Ectodermal cell (in vitro differentiated cells): ENCODE data around the gene DNA2.

ENCODE experiments used
- H3K27ac ChIP-seq: 2 replicates; pipeline ENCODE4 v1.7.0; 2013; ENCODE audit warnings: mild to moderate bottlenecking, low read depth, low read length; ENCODE audit not compliant: insufficient read depth, poor library complexity, severe bottlenecking
- H3K27me3 ChIP-seq: 2 replicates; pipeline ENCODE4 v1.7.0; 2013; ENCODE audit warnings: mild to moderate bottlenecking, low read length; ENCODE audit not compliant: insufficient read depth, control insufficient read depth, poor library complexity, severe bottlenecking
- H3K36me3 ChIP-seq: one replicate; pipeline ENCODE4 v1.7.0; 2013; ENCODE audit warnings: low read length; ENCODE audit not compliant: control insufficient read depth, insufficient read depth
- H3K4me1 ChIP-seq: one replicate; pipeline ENCODE4 v1.7.0; 2013; ENCODE audit warnings: low read length; ENCODE audit not compliant: control insufficient read depth, insufficient read depth
- H3K4me3 ChIP-seq: 2 replicates; pipeline ENCODE4 v1.7.0; 2013; ENCODE audit warnings: low read depth, low read length, control low read depth; ENCODE audit not compliant: insufficient read depth
- H3K9me3 ChIP-seq: 2 replicates; pipeline ENCODE4 v1.7.0; 2013; ENCODE audit warnings: mild to moderate bottlenecking, low read length, moderate library complexity; ENCODE audit not compliant: control insufficient read depth
- WGBS, 2 experiments: methylation state at CpG; one replicate each; pipeline ENCODE4 v1.1.7; 2013; ENCODE audit warnings: missing lambda C conversion rate in 2 of 2; 5-methylcytosine and 5-hydroxymethylcytosine counted together

The DNA2 gene

DNA sequence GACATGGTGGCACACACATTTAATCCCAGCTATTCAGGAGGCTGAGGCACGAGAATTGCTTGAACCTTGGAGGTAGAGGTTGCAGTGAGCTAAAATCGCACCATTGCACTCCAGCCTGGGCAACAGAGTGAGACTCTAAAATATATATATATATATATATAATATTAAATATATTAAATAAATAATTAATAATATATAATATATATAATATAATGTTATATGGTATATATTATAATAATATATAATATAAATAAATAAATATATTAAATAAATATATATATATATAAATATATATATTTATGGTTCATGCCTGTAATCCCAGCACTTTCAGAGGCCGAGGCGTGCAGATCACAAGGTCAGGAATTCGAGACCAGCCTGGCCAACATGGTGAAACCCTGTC is 105.2 kb downstream of the DNA2 start:
- H3K9me3 ChIP-seq, result no peaks in the 10 kb centered on the region
- H3K4me1 ChIP-seq, result no peaks in the 10 kb centered on the region
- H3K27me3 ChIP-seq, result no peaks in the 10 kb centered on the region
- H3K4me3 ChIP-seq, result no peak overlapping the region
- H3K27ac ChIP-seq, result no peak overlapping the region
- 96 to 99% methylated on average over 4 of the region's 5 CpGs for WGBS, 2 experiments
- peaks cover 17% of the 10 kb centered on the region for H3K36me3 ChIP-seq

DNA sequence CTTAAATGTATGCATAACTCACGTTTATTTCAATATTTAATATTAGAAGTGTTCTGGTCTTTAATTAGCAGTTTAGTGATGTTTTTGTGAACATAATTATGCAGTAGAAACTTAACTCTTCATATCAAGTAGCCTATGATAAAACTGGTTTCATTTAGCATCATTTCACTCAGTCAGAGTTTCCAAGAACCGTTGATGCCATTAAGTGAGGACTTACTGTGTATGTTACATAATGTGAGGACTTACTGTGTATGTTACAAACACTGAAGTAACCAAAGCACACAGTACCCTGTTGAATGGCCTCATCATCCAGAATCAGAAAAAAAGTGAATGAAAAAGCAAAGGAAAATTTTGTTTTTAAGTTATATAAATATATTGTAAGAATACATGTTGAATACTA is 106.2 kb downstream of the DNA2 start:
- no peaks in the 10 kb centered on the region for H3K27me3 ChIP-seq
- H3K9me3 ChIP-seq, result no peaks in the 10 kb centered on the region
- H3K36me3 ChIP-seq, result peaks cover 18% of the 10 kb centered on the region
- no peak overlapping the region for H3K4me3 ChIP-seq
- H3K27ac ChIP-seq, result no peak overlapping the region
- 94% methylated on average over 2 of the region's 2 CpGs; no CpG with 5 or more reads in 1 of the 2 experiments for WGBS, 2 experiments
- H3K4me1 ChIP-seq, result no peaks in the 10 kb centered on the region

DNA sequence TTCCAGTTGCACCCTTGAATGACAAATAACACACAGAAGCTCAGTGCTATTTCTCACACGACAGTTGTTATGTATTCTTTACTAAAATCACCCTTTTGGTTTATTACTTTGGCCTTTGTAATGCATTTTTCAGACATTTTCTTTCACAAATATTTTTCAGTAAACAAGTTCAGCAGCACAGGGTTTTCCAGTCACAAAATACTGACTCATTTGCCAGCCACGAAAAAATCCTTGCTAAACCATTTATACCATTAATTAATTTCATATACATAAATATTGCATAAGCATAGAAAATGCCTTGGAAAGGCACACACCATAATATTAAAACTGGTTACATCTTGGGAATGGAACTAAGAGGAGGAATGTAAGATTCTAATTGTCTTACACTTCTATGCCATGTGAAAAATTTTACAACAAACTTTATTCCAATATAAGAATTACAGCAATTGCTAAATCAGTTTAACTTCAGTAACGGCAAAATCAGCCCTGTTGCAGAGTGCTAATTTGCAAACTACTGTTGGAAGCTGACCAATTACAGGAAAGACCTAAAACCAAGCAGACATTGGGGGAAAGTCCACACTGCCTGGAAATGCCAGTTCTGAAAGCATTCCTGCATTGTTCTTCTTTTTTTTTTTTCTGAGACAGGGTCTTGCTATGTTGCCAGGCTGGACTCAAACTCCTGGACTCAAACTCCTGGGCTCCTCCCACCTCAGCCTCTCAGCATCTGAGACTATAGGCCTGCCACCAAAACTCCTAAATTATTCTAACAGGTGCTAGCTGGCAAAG is 107.5 kb downstream of the DNA2 start:
- Histone ChIP-seq H3K4me3 (no peak overlapping the region), H3K27me3 (no peaks in the 10 kb centered on the region), H3K27ac (no peak overlapping the region), H3K36me3 (peaks cover 19% of the 10 kb centered on the region), H3K9me3 (no peaks in the 10 kb centered on the region), H3K4me1 (no peaks in the 10 kb centered on the region)
- WGBS, 2 experiments, result 89 to 95% methylated on average over 2 to 3 of the region's 3 CpGs
